MCF 10A (cell line): ENCODE measurements around the gene MARCO. TPM values are rescaled to one million over a fixed set of nuclear protein-coding genes. Genes with fewer than 3 reads are reported as not detected.
A peak's percentile ranks its signal among the peaks of the same experiment; 100 is the strongest.

Experiments used
- BruUV-seq: library from RNA; stranded (reverse); fragments of 400-500 nt; replicated peaks from 2 replicates; lab custom pipeline; 2021; lab: Mats Ljungman, UMichigan
- CTCF ChIA-PET: fragments of 300-600 bp; sonication (Branson Sonifier 250); formaldehyde crosslinking; extraction: SDS; loops from one replicate; lab custom pipeline; 2021; ENCODE audit warnings: antibody characterized with exemption, inconsistent platforms; lab: Yijun Ruan, JAX
- POLR2A ChIA-PET: fragments of 300-600, 350-650 bp; sonication (Branson Sonifier 250); formaldehyde crosslinking; extraction: SDS; loops from one replicate; lab custom pipeline; 2020; ENCODE audit warnings: antibody characterized with exemption, inconsistent platforms; lab: Yijun Ruan, JAX
- DNase-seq: peaks from one replicate; pipeline ENCODE4 v3.0.0-alpha.2; 2018; ENCODE audit not compliant: unreplicated experiment
- H3K27ac Mint-ChIP-seq: one replicate; pipeline ENCODE4 v1.8.0; 2022; ENCODE audit warnings: mild to moderate bottlenecking, low read depth, mixed read lengths; ENCODE audit not compliant: unreplicated experiment
- H3K27me3 Mint-ChIP-seq: one replicate; pipeline ENCODE4 v1.8.0; 2022; ENCODE audit warnings: mixed read lengths; ENCODE audit not compliant: insufficient read depth, unreplicated experiment
- H3K36me3 Mint-ChIP-seq: one replicate; pipeline ENCODE4 v1.8.0; 2022; ENCODE audit warnings: mild to moderate bottlenecking, moderate library complexity, mixed read lengths; ENCODE audit not compliant: insufficient read depth, unreplicated experiment
- H3K4me1 Mint-ChIP-seq: one replicate; pipeline ENCODE4 v1.8.0; 2022; ENCODE audit warnings: mixed read lengths; ENCODE audit not compliant: insufficient read depth, unreplicated experiment
- H3K4me3 Mint-ChIP-seq: one replicate; pipeline ENCODE4 v1.8.0; 2022; ENCODE audit warnings: mild to moderate bottlenecking, moderate library complexity, mixed read lengths; ENCODE audit not compliant: unreplicated experiment
- H3K9me3 Mint-ChIP-seq: one replicate; pipeline ENCODE4 v1.8.0; 2022; ENCODE audit warnings: mixed read lengths; ENCODE audit not compliant: unreplicated experiment
- CTCF ChIP-seq: fragments of 200-600 bp; IDR thresholded peaks from one replicate; pipeline ENCODE4 v1.8.0; 2022; ENCODE audit warnings: antibody characterized with exemption, mild to moderate bottlenecking; ENCODE audit not compliant: unreplicated experiment
- intact Hi-C: fragments of 100-400 bp; cut with micrococcal nuclease; formaldehyde crosslinking; loops from 2 replicates; pipeline ENCODE4 v1.14.1; 2022
- total RNA-seq: library from RNA; stranded (reverse); gene quantifications from 2 replicates; pipeline ENCODE4 v1.2.3, GENCODE V29; 2022

Gene MARCO
- total RNA-seq, 1 experiment from 2014 or later, result 1.5 TPM

- DNase-seq, result no peak
- ChIA-PET CTCF (no interaction called here), POLR2A (no interaction called here)
- Mint-ChIP-seq H3K27ac (peak overlapping the region; percentile 72), H3K4me1 (no peaks in the 10 kb centered on the region), H3K36me3 (no peaks in the 10 kb centered on the region), H3K27me3 (peaks cover 15% of the 10 kb centered on the region), H3K4me3 (no peak overlapping the region), H3K9me3 (no peaks in the 10 kb centered on the region)
- no TSS peak for BruUV-seq
- TF ChIP-seq CTCF, result no peak
- intact Hi-C loops, result no loop called here
These were observed 38.6 kb downstream of the MARCO start for GRCh38 chr2:118980573-118980972.

- peaks cover 4% of the 10 kb centered on the region for H3K4me1 Mint-ChIP-seq
- H3K9me3 Mint-ChIP-seq, result no peaks in the 10 kb centered on the region
- no peak overlapping the region for H3K4me3 Mint-ChIP-seq
- intact Hi-C loops, result no loop called here
- ChIA-PET CTCF (interaction anchor here (0.6 to 0.7 kb wide), 3 partner anchors 47 to 99 kb away, joined by 3 read pairs; no protein-coding TSS in a partner anchor), POLR2A (no interaction called here)
- H3K27me3 Mint-ChIP-seq, result peaks cover 25% of the 10 kb centered on the region
- BruUV-seq, result no TSS peak
- H3K36me3 Mint-ChIP-seq, result no peaks in the 10 kb centered on the region
- DNase-seq, result no peak
- TF ChIP-seq CTCF, result no peak
- peak overlapping the region; percentile 72 for H3K27ac Mint-ChIP-seq
These were observed 39.6 kb downstream of the MARCO start for GRCh38 chr2:118981632-118982031.

GRCh38 chr2:118982039-118982438, 40.0 kb downstream of the MARCO start:
- ChIA-PET CTCF (interaction anchor here (0.6 to 0.7 kb wide), 2 partner anchors 46 to 99 kb away, joined by 3 read pairs; no protein-coding TSS in a partner anchor), POLR2A (no interaction called here)
- H3K4me1 Mint-ChIP-seq, result peaks cover 6% of the 10 kb centered on the region
- no peak overlapping the region for H3K27ac Mint-ChIP-seq
- intact Hi-C loops, result no loop called here
- no peaks in the 10 kb centered on the region for H3K36me3 Mint-ChIP-seq
- peaks cover 27% of the 10 kb centered on the region for H3K27me3 Mint-ChIP-seq
- BruUV-seq, result no TSS peak
- TF ChIP-seq CTCF, result no peak
- no peaks in the 10 kb centered on the region for H3K9me3 Mint-ChIP-seq
- DNase-seq, result no peak
- H3K4me3 Mint-ChIP-seq, result no peak overlapping the region

- BruUV-seq, result no TSS peak
- H3K36me3 Mint-ChIP-seq, result no peaks in the 10 kb centered on the region
- peaks cover 27% of the 10 kb centered on the region for H3K27me3 Mint-ChIP-seq
- CTCF ChIA-PET, result no interaction called here
- POLR2A ChIA-PET, result no interaction called here
- no peaks in the 10 kb centered on the region for H3K9me3 Mint-ChIP-seq
- no peak overlapping the region for H3K27ac Mint-ChIP-seq
- no peak for DNase-seq
- H3K4me3 Mint-ChIP-seq, result no peak overlapping the region
- no peak for TF ChIP-seq CTCF
- H3K4me1 Mint-ChIP-seq, result peaks cover 11% of the 10 kb centered on the region
- intact Hi-C loops, result no loop called here
These were observed 41.1 kb downstream of the MARCO start for GRCh38 chr2:118983133-118983532.
